ENCODE measurements around the gene COL5A2.

Gene COL5A2

DNA sequence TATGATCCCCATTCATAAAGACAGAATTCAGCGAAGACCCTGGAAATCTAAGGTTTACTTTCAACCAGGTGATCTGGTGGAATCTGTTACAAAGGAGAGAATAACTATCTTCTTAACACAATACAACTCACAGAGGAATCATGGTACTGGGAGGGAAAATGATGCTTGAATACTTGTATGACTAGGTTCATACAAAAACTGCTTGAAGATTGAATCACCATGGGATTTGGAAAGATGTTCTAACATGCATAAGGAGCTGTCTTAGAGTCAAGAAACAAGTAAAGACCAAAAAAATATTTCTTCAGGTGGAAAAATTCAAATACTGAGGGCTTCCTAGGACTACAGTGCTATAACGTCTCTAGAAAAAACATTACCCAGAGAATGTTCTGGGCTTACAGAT lies 32.2 kb downstream of the COL5A2 start:
- DNase-seq = no peak

DNA sequence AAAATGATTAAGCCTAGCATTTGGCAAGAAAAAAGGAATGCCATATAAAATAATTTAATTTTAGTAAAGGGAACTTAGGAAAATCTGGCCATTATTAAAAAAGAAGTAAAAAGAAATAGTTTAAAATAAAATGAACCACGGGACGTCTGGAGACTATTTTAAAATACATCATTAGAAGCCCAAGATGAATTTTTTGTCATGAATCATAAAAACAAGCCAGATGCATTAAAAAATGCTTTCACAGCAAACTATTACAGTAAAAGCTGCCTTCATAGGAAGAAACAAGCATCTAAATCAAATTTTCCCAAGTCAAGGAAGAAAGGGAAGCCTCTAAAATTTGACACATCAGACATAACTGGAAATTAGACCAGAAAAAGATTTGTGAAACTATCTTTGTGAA lies 33.0 kb downstream of the COL5A2 start:
- DNase-seq = no peak

DNA sequence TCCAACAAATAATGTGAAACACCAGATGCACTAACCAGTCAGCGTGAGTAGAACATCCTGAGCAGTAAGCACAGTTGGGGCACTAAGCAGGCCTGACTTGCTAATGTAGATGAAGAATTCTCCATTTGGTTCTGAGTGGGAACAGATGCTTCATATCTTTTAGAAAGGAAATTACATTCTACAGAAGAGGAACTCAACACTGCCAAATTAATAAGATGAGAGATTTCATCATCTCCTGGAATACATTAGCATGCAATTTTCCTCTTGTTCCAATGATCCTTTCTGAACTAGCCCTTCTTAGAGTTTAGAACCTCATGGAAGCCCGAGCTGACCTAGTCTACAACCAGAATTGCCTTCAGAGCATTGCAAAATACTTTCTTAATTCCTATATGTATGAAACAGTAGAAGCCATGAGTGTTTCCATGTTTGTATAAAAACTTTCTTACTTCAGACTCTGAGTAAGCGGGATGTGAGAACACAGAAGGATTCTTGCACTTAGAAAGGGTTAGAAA lies 34.8 kb downstream of the COL5A2 start:
- no peak for DNase-seq

- no peak for DNase-seq
Observed at GRCh38 chr2:189143925-189144324, 35.6 kb downstream of the COL5A2 start.

GRCh38 chr2:189142893-189143759 lies 36.4 kb downstream of the COL5A2 start:
- DNase-seq = peak; percentile 21 to 65

- no peak for DNase-seq
Observed at GRCh38 chr2:189138800-189139199, 40.8 kb downstream of the COL5A2 start.

DNA sequence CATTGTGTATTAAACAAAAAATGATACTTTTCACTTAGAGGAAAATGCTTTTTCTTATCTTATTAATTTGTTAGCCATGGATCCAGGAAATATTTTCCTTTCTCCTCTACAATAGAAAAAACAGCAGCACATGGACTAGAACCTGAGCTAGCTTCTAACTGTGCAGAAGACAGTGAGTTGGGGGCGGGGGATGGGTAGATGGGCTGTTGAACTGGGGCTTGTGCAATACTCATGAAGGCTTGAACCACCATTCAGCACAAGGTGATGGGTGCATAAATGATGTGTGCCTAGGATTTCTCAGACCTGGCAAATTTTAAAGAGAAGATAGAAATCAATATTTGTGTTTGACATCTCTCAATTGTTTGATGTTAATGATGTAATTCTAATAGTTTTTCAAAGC lies 42.0 kb downstream of the COL5A2 start:
- no peak for DNase-seq

DNA sequence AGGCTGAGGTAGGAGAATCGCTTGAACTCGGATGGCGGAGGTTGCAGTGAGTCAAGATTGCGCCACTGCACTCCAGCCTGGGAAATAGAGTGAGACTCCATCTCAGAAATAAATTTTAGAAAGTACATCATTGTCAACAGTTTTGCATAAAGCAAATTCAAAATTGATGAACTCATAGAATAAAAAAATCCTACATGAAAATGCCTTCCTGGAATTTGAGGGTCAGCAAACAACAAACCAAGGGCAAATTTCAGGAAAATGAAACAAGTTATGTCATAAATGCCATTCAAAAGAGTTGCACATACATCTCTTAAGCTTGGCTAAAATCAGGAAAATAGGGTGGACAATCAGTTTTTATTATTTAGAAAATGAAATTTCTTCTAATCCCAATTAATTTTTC lies 45.1 kb downstream of the COL5A2 start:
- DNase-seq = no peak

DNA sequence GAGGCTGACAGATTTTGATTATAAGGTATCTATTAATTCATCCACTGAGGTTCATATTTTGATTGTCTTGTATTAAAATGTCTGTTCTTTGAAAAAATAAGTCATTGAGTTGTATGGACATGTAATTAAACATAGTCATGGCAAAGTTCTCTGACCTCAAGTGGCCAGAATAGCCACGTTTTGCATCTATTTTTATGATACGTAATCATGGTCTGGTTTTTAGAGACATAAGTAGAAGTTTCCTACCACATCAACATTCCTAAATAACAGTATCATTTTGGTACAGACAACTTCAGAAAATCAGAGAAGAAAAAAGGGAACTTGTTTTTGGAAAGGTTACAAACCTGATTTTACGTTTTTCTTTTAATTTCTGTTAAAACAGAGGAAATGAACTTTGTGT lies 47.6 kb downstream of the COL5A2 start:
- no peak for DNase-seq

DNA sequence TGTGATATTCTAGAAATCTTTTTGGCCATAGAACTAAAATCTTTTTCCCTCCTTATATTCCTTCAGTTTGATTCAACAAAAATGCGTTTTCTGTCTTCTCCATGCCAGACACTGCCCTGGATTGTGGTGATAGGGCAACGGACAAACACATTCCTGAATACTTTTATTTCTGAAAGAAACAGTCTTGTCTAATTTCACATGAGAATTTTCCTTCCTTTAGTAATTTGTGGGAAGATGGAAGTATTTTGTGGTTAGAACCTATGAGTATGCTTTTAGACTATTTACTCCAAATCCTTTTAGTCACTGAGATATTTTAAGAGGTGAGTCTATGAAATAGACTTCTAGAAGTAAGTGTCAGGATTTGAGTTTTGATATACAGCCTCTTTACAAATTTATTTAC lies 49.6 kb downstream of the COL5A2 start:
- peak in 1 of 2 experiments; percentile 5 for DNase-seq

- DNase-seq = no peak
Observed at GRCh38 chr2:189128970-189129369, 50.6 kb downstream of the COL5A2 start.

DNA sequence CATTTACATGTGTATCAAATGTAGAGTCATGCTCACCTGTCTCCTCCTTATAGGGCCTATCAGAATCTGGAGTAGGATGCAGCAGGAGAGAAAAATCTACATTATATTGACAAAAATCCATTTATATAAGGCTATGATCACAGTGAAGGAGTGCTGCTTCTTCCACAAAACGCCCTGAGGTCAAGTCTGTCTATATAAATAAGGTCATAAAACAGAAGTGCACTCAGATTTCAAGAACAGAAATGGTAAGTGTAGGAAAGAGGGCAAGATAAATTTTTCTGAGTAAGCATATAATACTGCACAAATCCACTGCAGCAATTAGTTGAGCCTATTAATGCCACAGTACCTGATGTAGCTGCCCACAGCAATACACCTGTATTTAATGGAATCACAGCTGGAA lies 51.8 kb downstream of the COL5A2 start:
- DNase-seq = no peak

GRCh38 chr2:189125195-189125594 lies 54.4 kb downstream of the COL5A2 start:
- DNase-seq = no peak

GRCh38 chr2:189124175-189124574 lies 55.4 kb downstream of the COL5A2 start:
- no peak for DNase-seq

DNA sequence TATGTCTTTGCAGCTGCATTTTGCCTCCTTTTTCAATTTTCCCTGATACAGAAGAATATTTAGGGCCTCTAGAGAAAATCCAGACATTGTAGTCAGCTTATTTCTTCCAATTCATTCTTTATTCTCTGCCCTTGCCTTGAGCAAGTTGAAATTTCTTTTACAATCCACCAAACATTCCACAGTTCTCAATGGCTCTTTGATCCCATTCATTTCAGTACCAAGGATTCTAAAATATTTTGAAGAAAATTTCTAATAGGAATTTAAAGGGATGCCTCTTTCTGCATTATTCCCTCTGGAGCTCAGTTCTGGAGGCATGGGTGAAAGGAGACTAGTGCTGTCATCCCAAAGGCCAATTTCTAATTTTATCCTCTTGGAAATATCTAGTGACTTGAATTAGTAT lies 61.2 kb downstream of the COL5A2 start:
- no peak for DNase-seq

DNA sequence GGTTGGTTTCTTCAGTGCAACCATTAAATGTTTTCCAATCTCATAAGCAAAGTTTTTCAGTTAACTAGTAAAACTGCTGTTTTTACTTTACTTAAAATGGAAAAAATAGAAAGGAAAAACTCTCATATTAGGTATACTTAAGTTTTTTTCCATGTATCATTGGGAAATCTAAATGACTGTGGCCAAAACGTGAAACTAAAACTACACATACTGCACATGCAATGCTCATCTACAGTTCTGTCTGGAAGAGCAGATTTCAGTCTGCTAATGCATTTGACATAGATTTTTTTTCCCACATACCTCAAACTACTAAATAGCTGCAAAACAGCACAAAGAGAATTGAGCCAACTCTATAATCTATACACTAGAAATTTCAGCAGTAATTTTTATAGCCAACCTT lies 62.6 kb downstream of the COL5A2 start:
- no peak for DNase-seq

DNA sequence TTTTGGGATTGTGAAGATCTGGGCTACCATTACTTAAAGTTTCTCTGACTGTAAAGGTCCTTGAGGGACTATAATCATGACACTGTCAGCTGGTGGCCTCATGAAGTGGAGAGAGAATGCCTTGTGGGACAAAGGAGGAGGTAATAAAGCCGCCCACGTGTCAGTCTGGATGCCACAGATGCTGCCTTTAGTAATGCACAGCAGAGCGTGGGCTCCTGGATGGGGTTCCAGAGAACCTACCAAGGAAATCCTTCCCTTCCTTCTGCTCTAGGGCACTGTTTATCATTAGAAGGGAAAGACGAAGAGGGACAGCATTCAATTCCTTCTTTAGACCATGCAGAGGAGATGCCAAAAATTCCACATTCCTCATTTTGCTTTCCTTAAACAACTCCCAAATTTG lies 63.5 kb downstream of the COL5A2 start:
- DNase-seq = no peak

GRCh38 chr2:189115126-189115525 lies 64.4 kb downstream of the COL5A2 start:
- peak in 1 of 2 experiments; percentile 44 for DNase-seq

GRCh38 chr2:189113963-189114362 lies 65.6 kb downstream of the COL5A2 start:
- no peak for DNase-seq

GRCh38 chr2:189111063-189111715 lies 68.4 kb downstream of the COL5A2 start:
- no peak for DNase-seq

DNA sequence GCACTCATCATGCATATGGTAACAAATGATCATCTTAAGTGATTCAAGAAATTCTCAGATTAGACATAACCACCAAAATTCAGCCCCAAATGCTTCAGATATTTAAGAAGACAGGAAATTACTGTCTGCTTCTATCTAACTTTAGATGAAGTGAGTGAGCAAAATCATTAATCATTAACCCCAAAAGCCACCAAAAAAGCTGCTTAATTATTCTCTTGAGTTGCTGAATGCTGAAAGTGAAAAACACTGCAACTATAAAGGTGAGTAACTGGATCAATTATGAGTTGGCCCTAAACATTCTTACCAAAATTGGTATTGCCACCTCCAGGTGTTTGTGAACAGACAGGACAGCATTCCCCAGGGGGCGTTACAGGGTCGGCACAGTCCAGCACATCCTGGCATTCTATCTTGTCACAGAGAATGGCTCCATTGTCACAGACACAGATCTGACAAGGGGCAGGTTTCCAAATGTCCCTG lies 69.6 kb downstream of the COL5A2 start:
- DNase-seq = no peak

DNA sequence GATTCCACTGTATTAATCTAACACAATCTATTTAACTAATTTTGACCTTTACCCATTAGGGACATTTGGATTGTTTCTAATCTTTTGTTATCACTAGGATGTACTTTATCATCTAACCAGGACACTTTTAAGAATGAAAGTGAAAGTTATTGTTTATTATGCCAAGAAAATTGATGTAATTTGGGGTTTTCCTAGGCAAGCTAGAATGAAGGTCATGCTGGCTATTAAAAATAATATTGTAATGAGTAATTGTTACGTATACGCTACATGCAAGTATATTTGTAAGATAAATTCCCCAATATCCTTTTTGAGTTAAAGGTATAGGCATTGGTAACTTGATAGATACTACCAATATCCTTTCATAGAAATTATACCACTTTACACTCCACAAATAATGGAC lies 74.6 kb downstream of the COL5A2 start:
- no peak for DNase-seq

GRCh38 chr2:189102735-189103134 lies 76.8 kb downstream of the COL5A2 start:
- no peak for DNase-seq

DNA sequence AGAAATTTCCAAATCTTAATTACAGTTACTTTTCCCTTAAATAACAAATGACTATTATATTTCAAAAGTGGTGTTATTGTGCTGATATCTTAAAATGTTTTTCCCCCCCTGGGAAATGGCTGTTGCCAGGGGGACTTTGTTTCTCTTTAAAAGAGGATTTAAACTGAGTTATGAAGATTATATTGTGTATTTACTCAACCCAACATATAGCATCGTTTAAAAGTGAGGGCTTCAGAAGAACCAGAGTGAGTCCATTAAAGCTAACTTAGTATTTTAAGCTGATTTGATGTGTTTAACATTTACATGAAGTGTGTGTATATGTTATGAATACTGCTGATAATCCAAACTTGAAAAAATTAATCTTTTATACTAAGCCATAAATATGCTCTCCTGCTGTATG lies 81.6 kb downstream of the COL5A2 start:
- DNase-seq = no peak
